ENCODE measurements around the gene CNTNAP5.

DNA sequence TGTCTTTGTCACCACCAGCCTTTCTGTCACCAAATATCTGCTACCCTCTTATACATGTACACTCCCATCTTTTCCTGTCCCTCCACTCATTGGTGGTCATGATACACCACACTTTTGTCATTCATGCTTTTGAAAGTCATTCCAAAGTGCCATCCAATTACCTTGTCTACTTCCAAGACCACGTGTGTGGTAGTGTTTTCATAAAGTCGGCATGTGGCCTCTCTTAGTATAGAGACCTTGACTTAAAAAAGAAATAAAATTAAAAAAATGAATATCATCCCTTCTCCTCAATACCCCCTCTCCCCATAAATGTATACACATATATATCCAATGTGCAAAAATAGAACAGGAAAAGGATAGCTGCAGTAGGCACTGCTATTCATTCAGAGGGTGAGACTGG lies 271.4 kb downstream of the CNTNAP5 start:
- TF ChIP-seq, protein P1, sequence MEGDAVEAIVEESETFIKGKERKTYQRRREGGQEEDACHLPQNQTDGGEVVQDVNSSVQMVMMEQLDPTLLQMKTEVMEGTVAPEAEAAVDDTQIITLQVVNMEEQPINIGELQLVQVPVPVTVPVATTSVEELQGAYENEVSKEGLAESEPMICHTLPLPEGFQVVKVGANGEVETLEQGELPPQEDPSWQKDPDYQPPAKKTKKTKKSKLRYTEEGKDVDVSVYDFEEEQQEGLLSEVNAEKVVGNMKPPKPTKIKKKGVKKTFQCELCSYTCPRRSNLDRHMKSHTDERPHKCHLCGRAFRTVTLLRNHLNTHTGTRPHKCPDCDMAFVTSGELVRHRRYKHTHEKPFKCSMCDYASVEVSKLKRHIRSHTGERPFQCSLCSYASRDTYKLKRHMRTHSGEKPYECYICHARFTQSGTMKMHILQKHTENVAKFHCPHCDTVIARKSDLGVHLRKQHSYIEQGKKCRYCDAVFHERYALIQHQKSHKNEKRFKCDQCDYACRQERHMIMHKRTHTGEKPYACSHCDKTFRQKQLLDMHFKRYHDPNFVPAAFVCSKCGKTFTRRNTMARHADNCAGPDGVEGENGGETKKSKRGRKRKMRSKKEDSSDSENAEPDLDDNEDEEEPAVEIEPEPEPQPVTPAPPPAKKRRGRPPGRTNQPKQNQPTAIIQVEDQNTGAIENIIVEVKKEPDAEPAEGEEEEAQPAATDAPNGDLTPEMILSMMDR (conservative IDR thresholded peaks at IDR 0.05; ENCODE audit: low read length), result no peak
- no peak for TF ChIP-seq EZH2phosphoT487 (IDR thresholded peaks at IDR 0.05; ENCODE audit: borderline replicate concordance)
